H1 (cell line): ENCODE data around the gene CRISPLD2. TPM values are rescaled to one million over a fixed set of nuclear protein-coding genes. Genes with fewer than 3 reads are reported as not detected.

Experiments used
- CHD2 ChIP-seq: IDR thresholded peaks from 2 replicates; pipeline ENCODE4 v1.6.1; 2012; ENCODE audit warnings: low read length, improper control_type of control experiment
- CTBP2 ChIP-seq: IDR thresholded peaks from 2 replicates; pipeline ENCODE4 v1.7.0; 2011; ENCODE audit warnings: borderline replicate concordance, mild to moderate bottlenecking, moderate library complexity, mixed read lengths, low read length; ENCODE audit not compliant: insufficient read depth, insufficient read length
- KDM1A ChIP-seq: fragments of 200-600, 300-600 bp; sonication (generic); IDR thresholded peaks from 2 replicates; pipeline ENCODE4 v1.7.1; 2016; ENCODE audit warnings: mild to moderate bottlenecking, low read length, borderline replicate concordance
- POU5F1 ChIP-seq: IDR thresholded peaks from 2 replicates; pipeline ENCODE4 v1.6.1; 2011; ENCODE audit warnings: low read depth, mild to moderate bottlenecking, low read length, moderate library complexity
- RNF2 ChIP-seq: fragments of 200-900, 300-1000 bp; sonication (generic); IDR thresholded peaks from 2 replicates; pipeline ENCODE4 v1.7.1; 2016; ENCODE audit warnings: borderline replicate concordance, low read depth, mild to moderate bottlenecking, antibody characterized with exemption, low read length; ENCODE audit not compliant: poor library complexity, severe bottlenecking; ENCODE audit errors: missing control alignments
- SIX5 ChIP-seq: IDR thresholded peaks from 2 replicates; pipeline ENCODE4 v1.6.1; 2011; ENCODE audit warnings: mild to moderate bottlenecking, low read depth, low read length
- TCF12 ChIP-seq: IDR thresholded peaks from 2 replicates; pipeline ENCODE4 v1.6.1; 2011; ENCODE audit warnings: low read depth, mild to moderate bottlenecking, low read length
- USF2 ChIP-seq: IDR thresholded peaks from 2 replicates; pipeline ENCODE4 v1.6.1; 2011; ENCODE audit warnings: low read length, improper control_type of control experiment
- YY1 ChIP-seq: IDR thresholded peaks from 2 replicates; pipeline ENCODE4 v1.6.1; 2011; ENCODE audit warnings: low read depth, mild to moderate bottlenecking, low read length
- polyA plus RNA-seq, 7 experiments: library from polyadenylated mRNA; depleted of rRNA in 3 of 7; stranded (reverse) in 5 of 7; unstranded in 2 of 7; fragments of >200 nt in 5 of 7; fragments of 200-250 nt in 2 of 7; gene quantifications; 1 replicate in 5 of 7; 2 replicates in 1 of 7; 4 replicates in 1 of 7; pipeline versions ENCODE4 v1.2.1 to v1.2.3, GENCODE V29; 2011 to 2013; ENCODE audit warnings: missing spikeins in 2 of 7, mixed read lengths in 2 of 7
- total RNA-seq: library from RNA; stranded (reverse); fragmentation: NEBNext Ultra II Directional; extraction: Animal tissue kit (Norgen Biotek cat#: 25700); gene quantifications from 2 replicates; pipeline ENCODE4 v1.2.1, GENCODE V29; 2021

CRISPLD2 gene
- total and polyA plus RNA-seq, 2 of the 8 experiments (the other 6 are each of a cell fraction or from before 2014, with no cell fraction given), result 2.7 to 5.1 TPM

- TF ChIP-seq CHD2, result no peak
- no peak for TF ChIP-seq YY1
- no peak for TF ChIP-seq CTBP2
- no peak for TF ChIP-seq SIX5
- TF ChIP-seq TCF12, result no peak
- TF ChIP-seq RNF2, result no peak
- TF ChIP-seq USF2, result no peak
- TF ChIP-seq KDM1A, result no peak
- TF ChIP-seq POU5F1, result no peak
Observed at GRCh38 chr16:84953190-84953746, 133.5 kb downstream of the CRISPLD2 start (continued).
